ENCODE results near the gene DLD.
"Not testable (repeated sequence)": the region's sequence is repeated elsewhere in the genome, so short reads cannot be mapped to it uniquely, and the experiment has no call there.

Gene DLD

GRCh38 chr7:107946451-107946850 is 55.5 kb downstream of the DLD start:
- no peak for DNase-seq

GRCh38 chr7:107946881-107947280 is 55.9 kb downstream of the DLD start:
- no peak for DNase-seq

GRCh38 chr7:107948645-107949442 is 57.9 kb downstream of the DLD start:
- DNase-seq, result no peak

GRCh38 chr7:107949443-107949935 is 58.5 kb downstream of the DLD start:
- DNase-seq, result no peak

- DNase-seq, result no peak
These were observed 60.3 kb downstream of the DLD start for GRCh38 chr7:107951172-107951787.

GRCh38 chr7:107951896-107952295 is 60.9 kb downstream of the DLD start:
- DNase-seq, result no peak

GRCh38 chr7:107953265-107953923 is 62.4 kb downstream of the DLD start:
- no peak for DNase-seq

- DNase-seq, result no peak
These were observed 62.9 kb downstream of the DLD start for GRCh38 chr7:107953924-107954303.

- no peak for DNase-seq
These were observed 64.4 kb downstream of the DLD start for GRCh38 chr7:107955394-107955793.

GRCh38 chr7:107956950-107957349 is 66.0 kb downstream of the DLD start:
- DNase-seq, result not testable (repeated sequence)

GRCh38 chr7:107957436-107957835 is 66.5 kb downstream of the DLD start:
- DNase-seq, result no peak

GRCh38 chr7:107958764-107959526 is 68.0 kb downstream of the DLD start:
- DNase-seq, result no peak

- no peak for DNase-seq
These were observed 68.5 kb downstream of the DLD start for GRCh38 chr7:107959527-107959898.

GRCh38 chr7:107960272-107960671 is 69.3 kb downstream of the DLD start:
- DNase-seq, result no peak

- DNase-seq, result no peak
These were observed 70.4 kb downstream of the DLD start for GRCh38 chr7:107961405-107961804.

GRCh38 chr7:107962817-107963216 is 71.8 kb downstream of the DLD start:
- no peak for DNase-seq

GRCh38 chr7:107964510-107964909 is 73.5 kb downstream of the DLD start:
- no peak for DNase-seq

GRCh38 chr7:107966711-107967110 is 75.7 kb downstream of the DLD start:
- DNase-seq, result no peak

GRCh38 chr7:107967420-107967819 is 76.4 kb downstream of the DLD start:
- no peak for DNase-seq

- no peak for DNase-seq
These were observed 77.5 kb downstream of the DLD start for GRCh38 chr7:107968449-107968848.

- no peak for DNase-seq
These were observed 78.9 kb downstream of the DLD start for GRCh38 chr7:107969856-107970255.

Data from activated CD8-positive, alpha-beta memory T cell treated with anti-CD3 and anti-CD28 coated beads for 24 hours (primary cell).